HG03565 (cell line): ENCODE results near the gene KDM2B.

Experiments
- ATAC-seq: cut with Tn5 transposase; IDR thresholded peaks from one replicate; pipeline ENCODE4 v1.9.1; 2021; ENCODE audit warnings: mild to moderate bottlenecking, moderate library complexity; ENCODE audit not compliant: unreplicated experiment

KDM2B gene

GRCh38 chr12:121440768-121441167, 140.1 kb downstream of the KDM2B start:
- no peak for ATAC-seq

- no peak for ATAC-seq
These were observed 141.1 kb downstream of the KDM2B start for GRCh38 chr12:121439715-121440114.

- ATAC-seq = no peak
These were observed 141.9 kb downstream of the KDM2B start for GRCh38 chr12:121438905-121439304.

GRCh38 chr12:121436706-121437105, 144.1 kb downstream of the KDM2B start:
- no peak for ATAC-seq

GRCh38 chr12:121432740-121433480, 147.9 kb downstream of the KDM2B start:
- ATAC-seq = no peak

- ATAC-seq = no peak
These were observed 149.9 kb downstream of the KDM2B start for GRCh38 chr12:121430833-121431415.

- ATAC-seq = no peak
These were observed 151.9 kb downstream of the KDM2B start for GRCh38 chr12:121428883-121429282.

- no peak for ATAC-seq
These were observed 153.2 kb downstream of the KDM2B start for GRCh38 chr12:121427556-121428050.

GRCh38 chr12:121424624-121424975, 156.2 kb downstream of the KDM2B start:
- ATAC-seq = no peak

GRCh38 chr12:121423682-121424623, 156.9 kb downstream of the KDM2B start:
- ATAC-seq = no peak

GRCh38 chr12:121423253-121423652, 157.6 kb downstream of the KDM2B start:
- no peak for ATAC-seq

GRCh38 chr12:121420109-121420508, 160.7 kb downstream of the KDM2B start:
- no peak for ATAC-seq

- ATAC-seq = no peak
These were observed 163.0 kb downstream of the KDM2B start for GRCh38 chr12:121417847-121418246.

- no peak for ATAC-seq
These were observed 166.9 kb downstream of the KDM2B start for GRCh38 chr12:121413917-121414316.

- no peak for ATAC-seq
These were observed 175.6 kb downstream of the KDM2B start for GRCh38 chr12:121405211-121405610.

- ATAC-seq = no peak
These were observed 176.1 kb downstream of the KDM2B start for GRCh38 chr12:121404734-121405133.

GRCh38 chr12:121403721-121404120, 177.1 kb downstream of the KDM2B start:
- no peak for ATAC-seq

- ATAC-seq = peak; percentile 9
These were observed 180.3 kb downstream of the KDM2B start for GRCh38 chr12:121400332-121401139.

- peak; percentile 92 for ATAC-seq
These were observed 181.2 kb downstream of the KDM2B start, which contains the start of gene RNF34 for GRCh38 chr12:121399391-121400331. Gene RNF34 (plus strand): TSS chr12:121400118. CDS start chr12:121400213, 95 bp downstream.
